ENCODE measurements around the gene TMEM222.

TMEM222 gene

DNA sequence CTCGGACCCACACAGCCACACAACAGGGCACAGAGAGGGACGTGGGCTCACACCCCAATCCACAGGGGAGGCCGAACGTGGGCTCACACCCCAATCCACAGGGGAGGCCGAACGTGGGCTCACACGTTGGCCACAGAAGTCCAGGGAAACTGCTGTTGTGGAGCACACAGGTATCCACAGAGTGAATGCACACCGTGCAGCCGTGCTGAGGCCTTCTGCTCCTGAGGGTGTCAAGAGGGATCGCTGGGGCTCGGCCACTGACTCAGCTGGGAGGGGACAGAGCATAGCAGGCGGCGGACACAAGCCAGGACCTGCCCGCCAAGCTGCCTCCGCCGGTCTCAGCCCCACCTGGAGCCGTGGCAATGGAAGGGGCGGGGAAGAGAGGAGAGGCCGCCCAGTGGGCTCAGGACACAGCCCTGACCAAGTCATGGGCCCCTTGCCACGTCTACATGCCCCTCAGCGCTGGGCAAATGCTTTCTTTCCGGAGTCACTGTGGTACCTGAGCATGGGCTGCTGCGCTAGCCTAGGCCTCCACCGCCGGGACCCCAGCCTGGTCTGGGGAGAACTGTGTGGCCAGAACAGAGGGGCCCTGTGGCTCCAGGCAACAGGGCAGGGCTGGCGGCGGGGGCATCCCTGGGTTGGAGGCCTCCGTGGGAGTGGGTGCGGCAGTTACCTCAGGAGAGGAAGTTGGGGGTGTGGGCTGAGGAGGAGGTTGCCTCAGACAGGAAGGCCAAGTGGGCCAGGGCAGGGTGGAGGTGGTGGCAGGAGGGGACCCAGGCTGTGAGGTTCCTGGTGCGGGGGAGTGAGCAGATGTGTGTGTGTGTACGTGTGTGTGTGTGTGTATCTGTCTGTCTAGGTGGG lies 21.0 kb downstream of the TMEM222 start:
- peak; percentile 88 for DNase-seq

DNA sequence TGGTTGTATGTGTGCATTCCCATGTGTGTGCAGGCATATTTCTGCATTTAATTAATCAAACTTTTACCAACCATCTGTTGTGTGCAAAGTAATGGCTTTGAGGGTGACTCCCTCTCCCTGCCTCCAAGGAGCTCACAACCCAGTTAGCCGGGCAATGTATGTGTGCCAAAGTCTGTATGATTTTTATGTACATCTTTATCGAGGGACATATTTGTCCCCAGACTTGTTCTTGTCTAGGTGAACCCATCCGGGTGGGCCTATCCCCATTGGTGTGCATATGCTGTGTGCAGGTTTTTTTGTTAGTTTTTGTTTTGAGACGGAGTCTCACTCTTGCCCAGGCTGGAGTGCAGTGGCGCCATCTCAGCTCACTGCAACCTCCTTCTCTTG lies 21.7 kb downstream of the TMEM222 start:
- no peak for DNase-seq

DNA sequence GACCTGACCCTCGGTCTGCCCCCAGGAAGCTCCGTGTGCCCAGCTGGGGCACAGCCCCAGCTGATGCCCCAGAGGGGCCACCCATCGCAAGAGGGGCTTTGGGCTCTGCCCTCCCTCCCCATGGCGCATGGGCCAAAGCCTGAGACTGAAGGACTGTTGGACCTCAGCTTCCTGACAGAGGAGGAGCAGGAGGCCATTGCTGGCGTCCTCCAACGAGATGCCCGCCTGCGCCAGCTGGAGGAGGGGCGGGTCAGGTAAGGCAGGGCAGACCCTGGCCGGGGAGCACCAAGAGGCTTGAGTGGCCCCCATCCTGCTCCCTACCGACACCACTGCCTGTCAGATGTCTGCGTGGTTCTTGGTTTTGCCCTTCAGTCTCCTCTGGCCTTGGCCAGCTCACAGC lies 23.3 kb downstream of the TMEM222 start:
- DNase-seq: no peak

DNA sequence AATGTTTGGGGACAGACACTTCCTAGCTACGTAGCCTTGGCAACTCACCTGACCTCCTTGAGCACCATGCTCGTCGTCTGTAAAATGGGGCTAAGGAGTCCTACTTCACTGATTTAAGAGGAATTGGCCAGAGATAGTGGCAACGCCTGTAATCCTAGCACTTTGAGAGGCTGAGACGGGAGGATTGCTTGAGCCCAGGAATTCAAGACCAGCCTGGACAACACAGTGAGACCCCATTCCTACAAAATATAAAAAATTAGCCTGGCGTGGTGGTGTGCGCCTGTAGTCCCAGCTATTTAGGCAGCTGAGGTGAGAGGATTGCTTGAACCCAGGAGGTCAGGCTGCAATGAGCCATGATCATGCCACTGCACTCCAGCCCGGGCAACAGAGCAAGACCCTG lies 24.4 kb downstream of the TMEM222 start:
- no peak for DNase-seq

DNA sequence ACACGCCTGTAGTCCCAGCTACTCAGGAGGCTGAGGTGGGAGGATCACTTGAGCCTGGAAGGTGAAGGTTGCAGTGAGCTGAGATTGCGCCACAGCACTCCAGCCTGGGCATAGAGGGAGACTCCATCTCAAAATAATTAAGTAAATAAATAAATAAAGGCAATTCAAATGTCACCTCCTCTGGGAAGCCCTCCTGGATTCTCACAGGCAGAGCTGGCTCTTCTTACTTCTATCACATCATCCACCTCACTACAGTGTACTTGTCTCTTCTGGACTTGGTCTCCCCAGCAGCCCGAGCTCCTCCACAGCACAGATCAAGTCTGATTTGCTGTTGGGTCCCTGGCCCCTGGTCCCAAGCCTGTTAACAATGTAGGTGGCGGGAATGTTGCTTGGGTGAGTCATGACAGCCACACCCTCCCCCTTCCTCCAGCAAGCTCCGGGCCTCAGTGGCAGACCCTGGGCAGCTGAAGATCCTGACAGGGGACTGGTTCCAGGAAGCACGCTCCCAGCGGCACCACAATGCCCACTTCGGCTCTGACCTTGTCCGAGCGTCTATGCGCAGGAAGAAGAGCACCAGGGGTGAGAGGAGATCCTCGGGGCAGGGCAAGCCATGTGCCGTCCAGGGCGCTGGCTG lies 25.1 kb downstream of the TMEM222 start:
- no peak for DNase-seq

DNA sequence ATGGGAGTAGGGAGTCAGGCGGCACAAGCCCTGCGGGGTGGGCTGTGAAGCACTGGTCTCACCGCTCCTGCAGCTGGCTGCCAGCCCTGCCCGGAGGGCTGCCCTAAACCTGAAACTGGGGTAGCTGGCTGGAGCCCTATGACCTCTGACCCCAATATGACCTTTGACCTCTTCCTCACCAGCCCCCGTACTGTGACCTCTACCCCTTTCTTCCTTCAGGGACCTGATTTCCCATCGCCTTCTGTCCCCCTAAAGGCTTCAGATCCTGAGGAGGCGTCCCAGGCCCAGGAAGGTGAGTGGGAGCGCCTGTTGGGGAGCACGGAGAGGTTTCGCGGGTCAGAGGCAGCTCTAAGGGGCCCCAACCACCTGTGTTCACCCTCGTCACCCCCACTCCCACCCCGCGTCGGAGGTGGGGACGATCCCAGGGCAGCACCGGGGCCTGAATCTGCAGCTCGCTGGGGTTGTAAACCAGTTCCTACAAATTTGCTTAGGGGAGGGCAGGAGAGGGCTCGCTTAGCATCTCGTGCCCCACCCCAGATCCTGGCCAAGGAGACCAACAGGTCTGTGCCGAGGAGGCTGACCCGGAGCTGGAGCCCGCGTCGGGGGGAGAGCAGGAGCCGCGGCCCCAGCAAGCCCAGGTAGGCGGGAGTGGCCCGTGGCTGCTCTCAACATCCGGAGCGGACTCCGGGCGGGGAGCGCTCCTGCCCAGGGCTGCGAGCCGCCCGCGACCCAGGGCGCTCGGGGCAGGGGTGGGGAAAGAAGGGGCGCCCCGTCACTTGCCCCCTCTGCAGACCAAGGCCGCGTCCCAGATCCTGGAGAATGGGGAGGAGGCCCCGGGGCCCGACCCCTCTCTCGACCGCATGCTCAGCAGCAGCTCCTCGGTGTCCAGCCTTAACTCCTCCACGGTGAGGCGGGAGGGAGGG lies 27.2 kb downstream of the TMEM222 start:
- peak; percentile 39 for DNase-seq

DNA sequence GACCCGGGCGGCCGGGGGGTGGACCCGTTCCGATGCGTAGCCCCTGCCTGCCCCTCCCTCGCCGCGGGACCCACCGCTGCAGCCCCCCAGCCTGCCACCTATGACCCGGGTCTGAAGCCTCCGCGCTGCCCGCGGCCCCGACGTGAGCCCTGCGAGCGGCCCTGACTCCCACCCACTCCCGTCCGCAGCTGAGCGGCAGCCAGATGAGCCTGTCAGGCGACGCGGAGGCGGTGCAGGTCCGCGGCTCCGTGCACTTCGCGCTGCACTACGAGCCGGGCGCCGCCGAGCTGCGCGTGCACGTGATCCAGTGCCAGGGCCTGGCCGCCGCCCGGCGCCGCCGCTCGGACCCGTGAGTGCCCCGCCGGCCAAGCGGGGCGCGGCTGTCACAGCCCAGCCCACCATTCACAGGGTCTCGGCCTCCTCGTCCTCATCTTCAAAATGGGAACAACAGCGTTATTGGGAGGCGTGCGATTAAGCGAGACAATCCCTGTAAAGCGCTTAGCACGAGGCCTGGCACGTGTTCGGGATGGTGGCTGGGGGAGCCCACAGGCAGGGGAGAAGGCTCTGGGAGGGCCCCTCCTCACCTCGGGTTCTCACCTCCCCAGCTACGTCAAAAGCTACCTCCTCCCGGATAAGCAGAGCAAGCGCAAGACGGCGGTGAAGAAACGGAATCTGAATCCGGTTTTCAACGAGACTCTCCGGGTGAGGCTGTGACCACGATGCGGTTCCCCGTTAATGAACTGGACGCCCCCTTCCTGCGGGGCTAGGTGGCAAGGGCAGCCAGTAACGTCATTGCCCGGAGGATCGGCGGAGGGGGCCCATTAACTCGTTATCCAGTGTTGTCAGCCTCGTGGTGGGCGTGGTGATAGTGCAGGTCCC lies 28.1 kb downstream of the TMEM222 start:
- DNase-seq: no peak

DNA sequence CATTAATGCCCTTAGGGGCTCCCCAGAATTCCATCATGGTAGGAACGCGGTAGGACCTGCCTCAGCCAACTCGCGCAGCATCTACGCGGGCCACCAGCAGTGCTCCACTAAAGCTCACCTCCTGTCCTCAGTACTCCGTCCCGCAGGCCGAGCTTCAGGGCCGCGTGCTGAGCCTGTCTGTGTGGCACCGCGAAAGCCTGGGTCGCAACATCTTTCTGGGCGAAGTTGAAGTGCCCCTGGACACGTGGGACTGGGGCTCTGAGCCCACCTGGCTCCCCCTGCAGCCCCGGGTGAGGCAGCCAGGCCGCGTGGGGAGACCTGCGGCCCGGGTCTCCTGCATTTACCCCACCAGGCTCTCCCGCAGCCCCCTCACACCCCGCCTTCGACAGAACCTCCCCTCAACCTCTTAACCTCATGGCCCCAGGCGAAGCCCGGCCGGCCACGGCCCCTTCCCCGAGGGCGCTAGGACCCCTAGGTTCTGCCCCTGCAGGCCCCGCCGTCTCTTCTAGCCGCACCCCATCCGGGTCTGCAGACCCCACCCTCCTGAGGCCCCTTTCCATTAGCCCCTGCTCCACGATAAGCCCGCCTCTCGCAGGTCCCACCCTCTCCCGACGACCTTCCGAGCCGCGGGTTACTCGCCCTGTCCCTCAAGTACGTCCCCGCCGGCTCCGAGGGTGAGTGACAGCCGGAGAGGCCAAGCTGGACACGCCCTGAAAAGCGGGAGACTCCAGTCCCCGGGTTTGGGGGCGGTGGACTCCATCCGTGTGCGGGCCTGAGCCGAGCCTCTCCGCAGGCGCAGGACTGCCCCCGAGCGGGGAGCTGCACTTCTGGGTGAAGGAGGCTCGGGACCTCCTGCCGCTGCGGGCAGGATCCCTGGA lies 28.9 kb downstream of the TMEM222 start:
- DNase-seq: peak; percentile 1

DNA sequence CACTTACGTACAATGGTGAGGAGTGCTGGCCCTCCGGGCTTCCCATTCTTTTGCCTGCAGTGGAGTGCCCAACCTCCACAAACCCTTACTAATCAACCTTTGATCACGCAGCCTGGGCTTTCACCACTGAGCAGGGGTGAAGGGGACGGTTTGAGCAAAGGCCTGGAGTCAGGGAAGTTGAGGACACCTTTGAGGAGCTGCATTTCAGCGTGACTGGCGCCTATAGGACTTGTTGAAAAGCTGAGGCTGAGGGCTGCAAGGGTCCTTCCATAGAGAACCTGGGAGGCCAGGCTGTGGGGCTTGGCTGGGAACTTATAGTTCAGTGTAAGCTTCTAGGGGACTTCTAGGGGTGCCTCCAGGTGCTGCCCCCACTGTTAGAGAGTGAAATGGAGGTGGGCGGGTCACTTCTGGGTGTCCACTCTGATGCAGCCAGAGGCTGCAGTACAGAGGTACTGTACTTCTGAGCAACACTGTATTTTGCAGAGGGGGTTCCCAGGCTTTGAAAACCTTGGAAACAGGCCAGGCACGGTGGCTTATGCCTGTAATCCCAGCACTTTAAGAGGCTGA lies 29.7 kb downstream of the TMEM222 start:
- peak; percentile 1 for DNase-seq

DNA sequence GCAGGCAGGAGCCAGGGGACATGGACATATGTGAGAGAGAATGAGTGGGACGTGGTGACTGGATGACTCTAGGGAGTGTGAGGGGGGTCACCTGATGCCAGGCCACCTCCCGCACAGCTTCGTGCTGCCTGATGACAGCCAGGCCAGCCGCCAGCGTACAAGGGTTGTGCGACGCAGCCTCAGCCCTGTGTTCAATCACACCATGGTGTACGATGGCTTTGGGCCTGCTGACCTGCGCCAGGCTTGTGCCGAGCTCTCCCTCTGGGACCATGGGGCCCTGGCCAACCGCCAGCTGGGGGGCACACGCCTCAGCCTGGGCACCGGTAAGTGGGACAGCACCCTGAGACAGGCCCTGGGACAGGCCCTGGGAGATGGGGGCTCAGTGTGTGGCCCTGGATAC lies 31.2 kb downstream of the TMEM222 start:
- no peak for DNase-seq

DNA sequence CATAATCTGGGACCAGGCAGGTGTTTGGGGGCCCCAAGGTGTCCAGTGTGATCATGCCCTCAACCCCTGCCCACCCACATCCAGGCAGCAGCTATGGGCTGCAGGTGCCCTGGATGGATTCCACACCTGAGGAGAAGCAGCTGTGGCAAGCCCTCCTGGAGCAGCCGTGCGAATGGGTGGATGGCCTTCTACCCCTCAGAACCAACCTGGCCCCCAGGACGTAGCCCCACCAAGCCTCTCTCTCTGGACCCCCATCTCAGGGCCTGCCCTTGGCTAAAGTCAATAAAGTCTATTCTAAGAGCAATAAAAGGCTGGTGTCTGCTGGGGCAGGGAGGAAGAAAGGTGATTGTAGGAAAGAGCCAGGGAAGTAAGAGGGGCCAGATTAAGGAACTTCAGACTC lies 31.7 kb downstream of the TMEM222 start:
- no peak for DNase-seq

DNA sequence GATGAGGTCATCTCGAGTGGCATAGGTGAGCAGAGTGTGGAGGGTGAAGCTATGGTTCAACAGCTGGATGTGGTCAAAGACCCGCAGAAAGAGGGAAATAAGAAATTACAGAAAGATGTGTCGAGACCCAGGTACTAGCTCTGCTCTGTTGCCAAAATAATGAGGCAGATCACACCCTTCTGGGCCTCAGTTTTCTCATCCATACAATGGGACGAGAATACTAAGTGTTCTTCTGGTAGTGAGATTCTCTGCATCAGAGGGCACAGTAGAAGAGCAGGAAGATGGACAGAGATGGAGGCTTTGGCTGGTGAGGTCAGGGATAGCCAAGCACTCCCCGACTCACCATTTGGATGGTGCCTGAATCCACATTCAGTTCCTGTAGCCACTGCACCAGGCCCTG lies 33.7 kb downstream of the TMEM222 start:
- peak; percentile 1 for DNase-seq

DNA sequence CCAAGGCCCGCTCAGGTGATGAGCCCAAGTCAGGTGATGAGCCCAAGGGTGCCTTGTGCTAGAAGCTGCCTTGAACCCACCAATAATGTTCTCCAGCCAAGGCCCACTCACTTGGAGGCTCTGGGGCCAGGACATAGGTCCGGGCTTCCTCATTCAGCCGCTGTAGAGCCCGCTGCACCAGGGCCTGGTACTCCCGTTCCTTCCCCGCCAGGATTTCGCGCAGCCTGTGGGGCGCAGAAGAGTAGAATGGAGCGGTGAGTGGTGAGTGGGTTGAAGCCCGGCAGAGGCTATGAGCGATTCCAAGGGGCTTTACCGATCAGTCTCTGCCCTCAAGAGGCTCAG lies 34.3 kb downstream of the TMEM222 start:
- no peak for DNase-seq

DNA sequence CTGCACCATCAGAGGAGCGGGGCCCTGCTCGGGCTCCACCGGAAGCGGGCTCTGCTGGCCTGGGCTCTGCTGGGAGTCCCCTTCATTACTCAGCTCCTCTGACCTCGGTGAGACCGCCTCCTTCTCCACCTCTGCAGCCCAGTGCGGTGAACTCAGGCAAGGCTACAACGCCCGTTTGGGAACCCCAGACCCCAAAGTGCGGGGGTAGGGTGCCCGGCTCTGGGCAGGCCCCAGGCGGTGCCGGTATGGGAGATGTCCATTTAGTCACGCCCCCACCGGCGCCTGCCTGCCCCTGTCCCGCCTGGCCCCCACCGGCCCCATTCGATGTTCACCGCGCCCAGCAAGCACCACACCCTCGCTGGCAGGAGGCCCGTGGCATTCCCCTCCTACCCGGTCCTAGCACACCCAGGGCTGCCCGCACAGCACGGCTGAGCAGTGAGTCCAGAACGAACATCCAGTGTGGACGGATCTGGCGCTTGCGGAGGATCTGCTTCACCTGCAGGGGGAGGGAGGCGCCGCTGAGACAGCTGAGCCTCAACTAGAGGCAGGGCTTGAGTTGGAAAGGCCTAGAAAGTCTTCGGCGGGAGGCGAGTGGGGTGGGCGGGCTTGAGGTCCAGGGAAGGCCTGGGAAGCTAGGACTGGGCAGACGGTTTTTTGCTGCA lies 34.8 kb downstream of the TMEM222 start:
- peak; percentile 71 for DNase-seq

DNA sequence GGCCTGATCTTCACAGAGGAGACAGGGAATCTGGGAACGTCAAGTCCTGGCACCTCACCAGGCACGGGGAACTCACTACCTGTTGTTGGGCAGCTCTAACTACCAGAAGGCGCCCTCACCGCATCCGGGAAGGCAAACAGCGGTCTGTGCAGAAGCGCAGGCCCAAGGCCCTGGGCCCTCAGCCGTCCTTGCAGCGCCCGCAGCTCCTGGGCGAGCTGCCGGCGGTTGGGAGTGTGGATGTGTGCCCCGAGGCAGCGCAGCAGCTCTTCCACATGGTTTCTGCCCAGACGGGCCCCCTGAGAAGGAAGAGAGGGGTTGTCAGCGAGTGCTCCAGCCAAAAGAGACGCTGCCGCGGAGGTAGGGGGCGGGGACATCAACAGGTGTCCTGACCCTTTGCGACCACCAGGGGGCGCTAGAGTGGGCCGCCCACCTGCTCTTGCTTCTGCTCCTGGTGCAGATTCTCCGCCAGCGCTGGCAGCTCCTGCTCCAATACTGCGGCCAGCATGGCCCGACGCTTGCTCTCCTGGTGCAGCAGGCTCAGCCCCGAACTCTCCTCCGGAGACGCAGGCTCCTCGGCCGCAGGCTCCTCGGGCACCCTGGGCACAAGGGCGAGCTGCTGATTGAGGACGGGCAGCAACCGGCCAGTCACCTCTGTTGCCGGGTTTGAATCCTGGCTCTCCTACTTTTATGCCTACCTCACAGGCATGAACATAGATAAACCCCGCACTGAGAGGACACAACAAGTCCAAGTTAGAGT lies 35.5 kb downstream of the TMEM222 start:
- DNase-seq: peak; percentile 84

DNA sequence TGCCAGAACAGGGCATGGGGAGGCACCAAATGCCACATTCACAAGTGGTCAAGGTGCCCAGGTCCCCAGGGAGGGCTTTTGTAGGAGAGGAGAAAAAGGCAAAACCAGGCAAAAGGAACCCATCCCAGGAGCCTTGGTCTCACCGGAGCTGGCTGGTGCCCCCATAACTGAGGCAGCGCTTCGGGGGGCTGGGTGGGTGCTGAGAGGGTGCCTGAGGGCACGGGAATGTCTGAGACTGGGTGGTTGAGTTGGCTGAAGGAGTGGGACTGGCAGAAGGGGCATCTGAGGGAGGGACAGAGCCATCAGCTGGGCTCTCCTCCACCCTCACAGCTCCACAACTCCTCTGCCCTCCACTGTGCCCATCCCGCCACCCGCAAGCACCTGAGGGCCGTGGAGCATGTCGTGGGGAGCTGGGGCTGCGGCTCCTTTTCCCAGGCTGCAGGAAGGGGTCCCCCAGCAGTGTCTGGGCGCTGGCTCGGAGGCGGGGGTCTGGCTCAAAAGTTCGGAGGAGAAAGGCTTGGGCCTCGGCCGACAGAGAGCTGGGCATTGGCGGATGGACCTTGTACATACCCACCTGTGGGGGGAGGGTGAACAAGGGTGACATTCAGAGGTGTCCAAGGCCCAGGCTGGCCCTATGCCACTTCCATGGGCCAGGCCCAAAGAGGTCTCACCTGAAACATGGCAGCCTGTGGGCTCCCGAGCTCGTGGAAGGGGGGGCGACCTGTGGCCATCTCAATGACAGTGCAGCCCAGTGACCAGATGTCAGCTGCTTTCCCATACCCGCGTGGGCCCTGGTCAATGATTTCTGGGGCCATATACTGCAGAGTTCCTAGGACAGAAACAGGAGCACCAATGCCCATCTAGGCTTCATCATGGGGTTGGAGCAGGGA lies 36.3 kb downstream of the TMEM222 start:
- no peak for DNase-seq

DNA sequence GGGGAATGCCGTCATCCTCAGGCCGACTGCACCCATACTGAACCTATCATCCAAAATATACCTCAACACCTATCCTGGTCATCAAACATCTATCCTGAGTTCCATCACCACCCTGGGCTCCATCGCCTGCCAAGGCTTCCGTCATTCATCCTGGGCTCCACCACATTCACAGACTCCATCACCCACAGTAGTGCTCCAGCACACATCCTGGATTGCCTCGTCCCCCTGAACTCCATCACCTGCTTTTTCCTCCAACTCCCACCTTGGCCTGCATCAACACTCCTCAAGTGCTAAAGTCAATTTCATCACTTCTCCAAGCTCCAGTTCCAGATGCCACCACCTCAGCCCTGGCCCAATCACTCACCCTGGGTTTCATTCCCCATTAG lies 37.0 kb downstream of the TMEM222 start:
- DNase-seq: no peak

DNA sequence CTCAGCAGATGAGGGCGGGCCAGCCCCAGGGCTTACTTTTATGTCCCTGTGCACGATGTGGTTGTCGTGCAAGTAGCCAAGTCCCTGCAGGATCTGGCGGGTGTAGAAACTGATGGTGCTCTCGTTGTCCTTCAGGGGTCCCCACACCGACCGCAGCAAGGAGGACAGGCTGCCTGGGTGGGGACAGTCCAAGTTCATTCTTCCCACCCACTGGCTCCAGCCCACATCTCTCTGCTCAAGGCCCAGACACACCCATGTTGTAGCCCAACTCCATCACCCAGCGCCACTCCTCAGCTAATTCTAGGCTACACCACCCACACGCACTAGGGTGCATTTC lies 37.8 kb downstream of the TMEM222 start:
- no peak for DNase-seq

Measured in CD4-positive, alpha-beta T cell treated with Interleukin-6 for 4 hours (primary cell).